GM18526 (cell line): ENCODE measurements around the gene ZNF555.

Experiments
- POLR2A ChIP-seq: IDR thresholded peaks from 3 replicates; pipeline ENCODE4 v1.6.1; 2011; ENCODE audit not compliant: insufficient read length; ENCODE audit errors: extremely low read depth

Gene ZNF555

DNA sequence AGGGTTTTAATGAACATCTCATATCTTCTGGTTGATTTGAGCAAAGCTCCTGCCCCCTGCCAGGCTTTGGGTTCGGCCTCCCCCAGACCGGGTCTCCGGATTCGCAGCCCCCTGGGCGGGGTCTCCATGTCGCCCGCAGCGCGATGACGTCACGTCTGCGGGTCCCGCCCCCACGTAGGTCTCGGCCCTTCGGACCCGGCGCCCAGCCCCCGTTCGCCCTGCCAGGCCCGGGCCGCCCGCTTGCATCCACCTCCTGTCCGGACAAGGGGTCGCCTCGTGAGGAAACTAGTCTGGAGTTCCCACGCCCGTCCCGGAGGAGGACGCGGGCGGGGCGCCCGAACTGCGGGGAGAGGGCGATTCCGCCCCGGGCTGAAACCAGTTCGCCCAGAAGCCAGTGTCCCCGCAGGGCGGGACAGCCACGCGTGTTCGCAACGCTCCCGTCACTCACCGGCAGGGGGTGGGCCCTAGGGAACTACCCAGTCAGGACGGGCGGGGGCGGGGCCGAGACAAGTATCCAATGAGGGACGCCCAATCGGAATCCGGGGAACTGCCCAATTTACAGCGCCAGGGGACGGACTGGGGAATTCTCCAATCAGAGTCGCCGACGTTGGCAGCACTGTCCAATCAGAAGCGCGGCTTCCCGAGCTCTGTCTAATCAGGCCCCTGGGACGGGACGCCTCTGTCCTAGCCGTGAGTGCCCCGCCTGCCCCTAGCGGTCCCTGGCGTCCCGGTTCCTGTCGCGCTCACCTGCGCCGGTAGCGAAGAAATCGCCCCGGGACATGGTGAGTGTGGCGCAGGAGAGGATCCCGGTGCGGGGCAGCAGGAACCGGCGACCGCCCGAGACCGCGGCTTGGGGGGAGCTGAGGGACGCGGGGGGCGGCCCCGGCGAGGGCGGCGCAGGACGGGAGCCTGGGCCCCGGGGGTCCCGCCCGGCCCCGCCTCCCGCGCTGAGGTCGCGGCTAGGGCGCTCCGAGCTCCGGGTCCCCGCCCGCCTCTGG is at the start of gene ZNF555:
ZNF555 (plus strand) TSS at position 682 of the 998 bp plus-strand sequence; CDS start at position 780, 98 bp downstream.
- TF ChIP-seq POLR2A = peak; percentile 45

GRCh38 chr19:2791876-2792275 is 49.4 kb upstream of the ZNF555 start:
- TF ChIP-seq POLR2A = no peak

- no peak for TF ChIP-seq POLR2A
Observed at GRCh38 chr19:2793126-2793525, 48.1 kb upstream of the ZNF555 start.

GRCh38 chr19:2793577-2793976 is 47.7 kb upstream of the ZNF555 start:
- no peak for TF ChIP-seq POLR2A

DNA sequence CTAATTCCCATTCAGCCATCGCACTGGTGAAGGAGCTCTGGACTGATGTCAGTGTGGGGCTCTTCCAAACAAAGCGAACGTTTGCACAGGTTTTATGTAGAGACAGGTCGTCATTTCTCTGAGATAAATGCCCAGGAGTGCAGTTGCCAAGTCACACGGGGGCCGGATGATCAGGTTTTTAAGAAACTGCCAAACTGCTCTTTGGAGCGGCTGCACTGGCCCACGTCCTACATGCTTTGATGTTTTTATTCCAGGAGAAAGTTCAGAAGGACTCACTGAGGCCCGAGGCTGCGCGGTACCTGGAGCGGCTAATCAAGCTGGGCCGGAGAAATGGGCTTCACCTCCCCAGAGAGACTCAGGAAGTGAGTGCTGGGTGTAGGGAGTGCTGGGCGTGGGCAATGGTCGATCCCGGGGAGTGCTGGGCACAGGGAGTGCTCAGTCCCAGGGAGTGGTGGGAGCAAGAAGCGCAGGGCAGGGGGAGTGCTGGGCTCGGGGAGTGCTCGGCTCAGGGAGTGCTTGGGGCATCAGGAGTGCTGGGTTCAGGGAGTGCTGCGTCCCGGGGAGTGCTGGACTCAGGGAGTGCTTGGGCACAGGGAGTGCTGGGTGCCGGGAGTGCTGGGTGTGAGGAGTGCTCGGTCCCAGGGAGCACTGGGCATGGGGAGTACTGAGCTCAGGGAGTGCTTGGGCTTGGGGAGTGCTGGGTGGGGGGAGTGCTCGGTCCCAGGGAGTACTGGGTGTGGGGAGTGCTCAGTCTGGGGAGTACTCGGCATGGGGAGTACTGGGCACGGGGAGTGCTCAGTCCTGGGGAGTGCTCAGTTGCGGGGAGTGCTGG is 45.2 kb upstream of the ZNF555 start:
- TF ChIP-seq POLR2A = no peak

DNA sequence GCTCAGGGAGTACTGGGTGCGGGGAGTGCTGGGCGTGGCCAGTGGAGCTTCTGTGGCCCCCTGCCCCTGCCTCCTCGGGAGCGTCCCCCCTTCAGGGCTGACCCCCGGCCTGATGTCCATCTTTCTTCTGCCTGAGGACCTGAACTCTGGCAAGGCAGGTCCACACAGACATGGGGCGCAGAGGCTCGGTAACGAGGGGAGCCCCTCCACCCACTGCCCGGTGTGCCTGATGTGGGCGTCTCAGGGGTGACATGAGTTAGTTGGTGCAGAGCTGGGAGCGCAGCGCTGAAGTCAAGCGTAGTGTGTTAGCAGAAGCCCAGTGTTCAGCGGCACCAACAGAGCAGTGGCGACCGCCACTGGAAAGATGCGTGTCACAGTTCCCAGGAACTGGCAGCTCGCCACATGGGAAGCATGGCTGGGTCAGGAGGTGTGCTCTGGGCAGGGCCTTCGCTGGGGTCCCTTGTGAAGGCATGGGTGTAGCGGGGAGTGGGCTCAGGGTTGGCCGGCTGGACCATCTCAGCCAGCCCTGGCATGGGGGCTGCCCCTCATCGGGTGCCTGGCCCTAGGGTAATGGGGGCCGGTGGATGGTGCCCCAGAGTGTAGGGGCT is 44.5 kb upstream of the ZNF555 start:
- no peak for TF ChIP-seq POLR2A

DNA sequence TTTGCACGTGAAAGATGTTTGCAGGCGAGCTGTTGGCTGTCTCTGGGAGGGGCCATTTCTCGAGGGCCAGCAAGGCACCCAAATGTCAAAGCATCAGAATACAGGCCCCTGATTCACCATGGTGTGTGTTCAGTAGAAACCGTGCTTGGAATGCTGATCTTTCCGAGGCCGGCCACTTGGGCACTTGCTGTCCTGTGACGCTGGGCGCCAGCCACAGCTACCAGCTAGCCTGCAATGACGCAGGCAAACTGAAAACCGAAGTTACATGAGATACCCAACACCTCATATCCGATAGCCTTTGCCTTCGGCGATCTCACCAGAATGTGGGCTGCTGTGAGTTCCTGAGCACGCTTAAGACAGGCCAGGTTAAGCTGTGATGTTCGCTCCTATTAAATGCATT is 44.0 kb upstream of the ZNF555 start:
- TF ChIP-seq POLR2A = no peak

DNA sequence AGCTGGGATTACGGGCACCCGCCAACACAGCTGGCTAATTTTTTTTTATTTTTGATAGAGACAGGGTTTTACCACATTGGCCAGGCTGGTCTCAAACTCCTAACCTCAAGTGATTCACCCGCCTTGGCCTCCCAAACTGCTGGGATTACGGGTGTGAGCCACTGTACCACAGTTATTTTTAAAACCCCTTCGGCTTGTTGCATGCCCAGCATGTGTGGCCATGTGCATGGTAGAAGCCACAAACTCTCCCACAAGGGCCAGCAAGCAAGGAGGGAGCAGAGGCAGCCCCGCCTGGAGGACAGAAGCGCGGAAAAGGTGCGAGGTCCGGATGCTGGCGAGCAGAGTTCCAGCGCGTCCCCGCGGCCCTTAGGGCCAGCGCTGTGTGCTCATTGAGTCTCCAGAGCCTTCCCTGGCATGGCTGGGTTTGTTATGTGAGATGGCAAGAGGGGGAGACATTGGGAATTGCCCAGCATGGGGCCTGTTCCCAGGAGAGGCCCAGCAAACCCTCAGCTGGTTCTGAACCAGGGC is 43.1 kb upstream of the ZNF555 start:
- no peak for TF ChIP-seq POLR2A

DNA sequence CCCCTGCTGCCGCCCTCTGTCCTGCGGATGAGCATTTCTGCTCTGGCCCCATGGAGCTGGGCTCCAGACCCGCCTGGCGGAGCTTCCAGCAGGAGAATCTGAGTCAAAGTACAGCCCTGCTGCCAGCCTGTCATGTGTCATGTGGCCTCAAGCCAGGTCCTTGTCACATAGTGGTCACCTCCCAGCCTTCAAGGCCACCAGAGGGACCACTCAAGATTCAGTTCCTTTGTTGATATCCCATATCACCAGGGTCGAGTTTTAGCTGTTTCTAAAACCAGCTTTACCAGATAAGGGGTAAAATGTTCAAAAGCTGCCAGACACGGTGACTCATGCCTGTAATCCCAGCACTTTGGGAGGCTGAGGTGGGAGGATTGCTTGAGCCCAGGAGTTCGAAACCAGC is 42.5 kb upstream of the ZNF555 start:
- no peak for TF ChIP-seq POLR2A

- TF ChIP-seq POLR2A = no peak
Observed at GRCh38 chr19:2799273-2800020, 41.8 kb upstream of the ZNF555 start.

GRCh38 chr19:2800506-2800905 is 40.8 kb upstream of the ZNF555 start:
- no peak for TF ChIP-seq POLR2A

DNA sequence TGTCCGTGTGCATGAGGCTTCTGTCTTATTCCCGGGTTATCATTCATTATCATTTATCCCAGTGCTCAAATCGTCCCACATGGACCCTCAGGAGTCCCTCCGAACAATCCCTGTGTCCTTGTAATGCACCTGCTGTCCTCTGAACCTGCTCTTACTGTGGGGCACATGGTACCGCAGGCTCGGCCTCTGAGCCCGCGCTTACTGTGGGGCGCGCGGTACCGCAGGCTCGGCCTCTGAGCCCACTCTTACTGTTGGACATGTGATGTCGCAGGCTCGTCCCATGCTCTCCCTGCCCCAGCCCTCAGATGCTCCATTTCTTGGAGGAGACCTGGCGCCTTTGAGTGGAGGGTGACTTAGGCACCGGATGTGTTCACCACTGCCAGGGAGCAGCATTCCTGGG is 38.4 kb upstream of the ZNF555 start:
- no peak for TF ChIP-seq POLR2A

DNA sequence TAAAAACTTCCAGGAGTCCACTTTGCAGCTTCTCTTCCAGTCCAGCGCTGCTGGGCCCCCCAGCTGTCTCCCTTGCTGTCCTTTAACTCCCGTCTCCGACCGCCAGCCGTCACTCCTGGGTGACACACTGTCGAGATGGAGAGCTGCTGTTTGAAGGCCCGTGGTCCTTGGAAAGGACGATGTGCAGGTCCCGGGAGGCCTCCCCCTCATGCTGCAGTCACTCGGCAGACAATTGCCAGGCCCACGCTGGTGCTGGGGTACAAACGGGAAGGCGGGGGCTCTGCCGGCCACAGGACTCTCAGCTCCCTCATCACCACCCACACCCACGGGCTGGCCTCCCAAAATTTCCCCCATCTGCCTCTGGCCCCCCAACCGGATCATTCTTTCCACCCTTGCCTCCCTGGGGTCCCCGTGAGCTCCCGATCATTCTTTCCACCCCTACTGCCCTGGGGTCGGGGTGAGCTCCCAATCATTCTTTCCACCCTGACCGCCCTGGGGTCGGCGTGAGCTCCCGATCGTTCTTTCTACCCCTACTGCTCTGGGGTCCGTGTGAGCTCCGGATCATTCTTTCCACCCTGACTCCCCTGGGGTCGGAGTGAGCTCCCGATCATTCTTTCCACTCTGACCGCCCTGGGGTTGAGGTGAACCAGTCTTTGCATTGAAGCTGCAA is 37.7 kb upstream of the ZNF555 start:
- no peak for TF ChIP-seq POLR2A
